HG03439 (cell line): Measurements from ENCODE around the gene TAF6.

Source experiments
- ATAC-seq: cut with Tn5 transposase; IDR thresholded peaks from one replicate; pipeline ENCODE4 v1.9.1; 2021; ENCODE audit warnings: mild to moderate bottlenecking, moderate library complexity; ENCODE audit not compliant: unreplicated experiment

The TAF6 gene

GRCh38 chr7:100119072-100119969 is at the start of gene TAF6, which contains the start of gene CNPY4:
Gene TAF6 (minus strand): TSS chr7:100119358. CDS start chr7:100114209, 5,149 bp downstream.
Gene CNPY4 (plus strand): TSS chr7:100119634. CDS start chr7:100119745, 111 bp downstream.
- ATAC-seq = peak; percentile 77

- ATAC-seq = no peak
These were observed 48.8 kb upstream of the TAF6 start for GRCh38 chr7:100167912-100168323.

- ATAC-seq = no peak
These were observed 48.1 kb upstream of the TAF6 start for GRCh38 chr7:100166970-100167911.

GRCh38 chr7:100166317-100166940 is 47.3 kb upstream of the TAF6 start:
- no peak for ATAC-seq

GRCh38 chr7:100163871-100164270 is 44.7 kb upstream of the TAF6 start:
- ATAC-seq = no peak

GRCh38 chr7:100163006-100163531 is 43.9 kb upstream of the TAF6 start:
- no peak for ATAC-seq

- ATAC-seq = no peak
These were observed 40.9 kb upstream of the TAF6 start for GRCh38 chr7:100160067-100160466.

GRCh38 chr7:100159099-100159623 is 40.0 kb upstream of the TAF6 start:
- no peak for ATAC-seq

- peak; percentile 72 for ATAC-seq
These were observed 39.3 kb upstream of the TAF6 start, which contains the start of gene TRAPPC14 for GRCh38 chr7:100158229-100159098. Gene TRAPPC14 (minus strand): TSS chr7:100158723. CDS start chr7:100158499, 224 bp downstream.

- no peak for ATAC-seq
These were observed 38.4 kb upstream of the TAF6 start for GRCh38 chr7:100157334-100158228.

- no peak for ATAC-seq
These were observed 37.8 kb upstream of the TAF6 start for GRCh38 chr7:100157069-100157333.

- ATAC-seq = no peak
These were observed 37.3 kb upstream of the TAF6 start for GRCh38 chr7:100156331-100157068.

- ATAC-seq = no peak
These were observed 36.6 kb upstream of the TAF6 start for GRCh38 chr7:100155553-100156317.

GRCh38 chr7:100154651-100155491 is 35.7 kb upstream of the TAF6 start:
- ATAC-seq = no peak

GRCh38 chr7:100153708-100154535 is 34.8 kb upstream of the TAF6 start:
- ATAC-seq = no peak
